HS-27A (cell line): ENCODE measurements around the gene FAM161A.
"Not testable (repeated sequence)": the region's sequence is repeated elsewhere in the genome, so short reads cannot be mapped to it uniquely, and the experiment has no call there.

Source experiments
- DNase-seq: peaks from one replicate; pipeline ENCODE4 v3.0.0-alpha.2; 2012; ENCODE audit warnings: low read depth, missing footprints

Gene FAM161A

DNA sequence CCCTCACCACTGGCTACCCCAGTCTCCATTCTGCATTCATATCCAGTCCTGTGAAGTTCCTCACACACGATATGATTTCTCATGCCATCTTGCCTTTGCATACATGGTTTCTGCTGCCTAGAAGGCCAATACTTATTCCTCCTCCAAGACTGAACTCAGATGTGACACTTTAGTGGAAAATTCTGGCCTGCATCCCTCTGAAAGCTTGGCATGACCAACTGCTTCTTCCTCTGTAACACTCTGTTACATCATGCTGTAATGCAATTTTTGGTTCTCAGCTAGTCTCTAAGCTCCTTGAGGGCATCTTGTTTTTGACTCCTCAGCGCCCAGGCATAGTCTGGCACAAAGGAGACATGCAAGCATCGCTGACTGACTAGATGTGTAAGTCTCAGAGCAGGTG lies 12.6 kb downstream of the FAM161A start:
- no peak for DNase-seq

DNA sequence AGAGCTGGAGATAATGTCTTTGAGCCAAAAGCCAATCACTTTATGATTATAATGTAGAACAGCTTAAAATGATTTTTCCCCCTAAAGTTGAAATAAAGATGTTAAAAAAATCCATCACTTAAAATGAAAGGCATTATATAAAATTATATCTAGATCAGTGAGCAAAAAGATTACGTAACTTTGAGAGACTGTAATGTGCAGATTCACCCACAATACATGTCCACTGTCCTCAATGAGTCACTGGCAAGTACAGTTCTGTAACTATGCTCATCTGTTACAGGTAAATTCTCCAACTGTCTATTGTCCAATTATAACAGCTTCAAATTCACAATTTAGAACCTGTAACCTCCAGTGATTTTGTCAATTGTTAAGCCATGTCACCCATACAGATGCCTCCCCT lies 19.0 kb downstream of the FAM161A start:
- no peak for DNase-seq

DNA sequence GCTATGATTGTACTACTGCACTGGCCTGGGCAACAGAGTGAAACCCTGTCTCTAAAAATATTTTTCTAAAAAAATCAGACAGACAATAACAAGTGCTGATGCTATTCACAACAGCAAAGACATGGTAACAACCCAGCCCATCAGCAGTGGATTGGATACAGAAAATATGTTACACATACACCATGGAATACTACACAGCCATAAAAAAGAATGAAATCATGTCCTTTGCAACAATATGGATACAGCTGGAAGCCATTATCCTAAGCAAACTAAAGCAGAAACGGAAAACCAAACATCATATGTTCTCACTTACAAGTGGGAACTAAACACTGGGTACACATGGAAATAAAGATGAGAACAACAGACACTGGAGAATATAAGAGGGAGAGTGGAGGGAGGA lies 19.9 kb downstream of the FAM161A start:
- no peak for DNase-seq

DNA sequence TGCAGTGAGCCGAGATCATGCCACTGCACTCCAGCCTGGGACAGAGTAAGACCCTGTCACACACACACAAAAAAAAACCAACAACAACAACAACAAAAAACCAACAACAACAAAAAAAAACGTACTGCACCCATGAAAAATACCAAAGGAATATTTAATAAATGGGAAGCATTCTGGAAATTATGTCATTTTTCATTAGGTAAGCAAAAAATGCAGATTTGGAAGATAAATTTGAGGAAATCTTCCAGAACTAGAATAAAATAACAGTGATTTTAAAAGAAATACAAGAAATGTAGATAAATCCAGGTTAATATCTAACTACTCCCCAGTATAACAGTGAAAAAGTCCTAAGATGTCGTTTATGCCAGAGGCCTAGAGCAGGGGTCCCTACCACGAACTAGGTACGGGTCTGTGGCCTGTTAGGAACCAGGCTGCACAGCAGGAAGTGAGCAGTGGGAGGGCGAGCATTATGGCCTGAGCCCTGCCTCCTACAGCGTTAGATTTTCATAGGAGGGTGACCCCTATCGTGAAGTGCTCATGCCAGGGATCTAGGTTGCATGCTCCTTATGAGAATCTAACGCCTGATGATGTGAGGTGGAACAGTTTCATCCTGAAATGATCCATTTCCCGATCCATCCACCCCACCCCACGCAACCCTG lies 21.5 kb downstream of the FAM161A start:
- no peak for DNase-seq

DNA sequence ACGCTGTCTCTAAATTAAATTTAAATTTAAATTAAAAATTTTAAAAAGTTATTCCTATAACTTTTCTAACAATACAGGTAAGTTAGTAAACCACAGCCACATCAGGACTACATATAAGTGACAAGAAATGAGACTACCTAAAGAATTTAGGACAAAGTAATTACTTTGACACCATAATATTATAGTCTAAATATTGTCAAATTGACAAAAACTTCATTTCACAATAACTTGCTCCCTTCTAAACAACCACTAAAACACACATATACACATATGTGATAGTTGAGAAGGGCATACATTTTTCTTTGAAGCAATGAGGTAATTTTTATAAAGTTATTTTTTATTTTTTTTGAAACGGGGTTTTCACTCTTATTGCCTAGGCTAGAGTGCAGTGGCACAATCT lies 31.6 kb downstream of the FAM161A start:
- no peak for DNase-seq

DNA sequence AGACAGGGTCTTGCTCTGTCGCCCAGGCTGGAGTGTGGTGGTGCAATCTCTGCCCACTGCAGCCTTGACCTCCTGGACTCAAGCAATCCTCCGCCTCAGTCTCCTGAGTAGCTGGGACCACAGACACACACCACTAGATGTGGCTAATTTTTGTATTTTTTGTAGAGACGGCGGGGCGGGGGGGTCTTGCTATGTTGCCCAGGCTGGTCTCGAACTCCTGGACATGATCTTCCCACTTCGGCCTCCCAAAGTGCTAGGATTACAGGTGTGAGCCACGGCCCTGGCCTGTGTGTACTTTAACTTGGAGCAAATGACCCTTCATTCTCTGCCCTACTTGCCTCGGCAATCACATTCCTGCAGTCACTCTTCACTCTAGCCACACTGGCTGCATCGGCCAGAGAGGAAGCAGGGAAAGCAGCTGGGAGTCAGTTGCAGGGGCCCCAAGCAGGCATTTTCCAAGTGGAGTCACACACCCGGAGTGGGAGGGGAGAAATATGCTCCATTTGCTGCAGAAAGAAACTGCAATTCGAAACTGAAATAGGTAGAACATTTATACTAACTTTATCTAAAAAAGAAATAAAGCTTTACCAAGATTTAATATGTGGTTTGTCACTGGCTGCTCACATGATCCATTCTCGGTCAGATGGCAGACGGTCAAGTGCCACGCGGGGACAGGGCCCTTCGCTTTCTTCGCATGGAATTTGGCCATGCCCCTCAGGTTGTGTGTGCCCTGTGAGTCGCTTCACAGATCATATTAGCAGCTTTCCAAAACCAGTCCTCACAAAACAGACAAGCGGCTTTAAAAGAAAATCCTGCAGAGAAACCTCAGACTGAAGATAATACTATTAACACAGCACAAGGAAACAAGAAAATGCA lies 37.1 kb downstream of the FAM161A start:
- DNase-seq, result no peak

DNA sequence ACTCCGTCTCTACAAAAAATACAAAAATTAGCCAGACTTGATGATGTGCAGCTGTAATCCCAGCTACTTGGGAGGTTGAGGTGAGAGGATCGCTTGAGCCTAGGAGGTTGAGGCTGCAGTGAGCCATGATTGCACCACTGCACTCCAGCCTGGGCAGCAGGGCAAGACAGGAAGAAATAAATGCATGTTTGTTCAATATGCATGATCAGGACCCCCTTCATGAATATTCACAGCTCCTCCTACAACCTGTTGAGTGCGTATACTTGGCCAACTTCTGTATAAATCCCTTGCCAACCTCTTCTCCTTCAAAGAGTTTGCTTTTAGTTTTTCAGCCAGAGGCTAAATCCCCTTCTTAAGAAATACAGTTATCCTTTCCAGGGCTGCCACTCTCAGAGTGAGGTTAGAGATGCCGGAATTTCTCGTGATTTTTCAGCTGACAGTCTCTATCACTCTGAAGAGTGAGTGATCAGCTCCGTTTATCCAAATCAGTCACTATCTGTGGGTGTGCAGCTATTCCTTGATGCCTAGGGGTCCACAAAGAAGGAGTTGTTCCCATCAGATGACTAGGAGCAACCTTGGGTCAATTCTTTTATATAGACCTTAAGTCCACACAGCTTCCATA lies 39.2 kb downstream of the FAM161A start:
- DNase-seq, result no peak

DNA sequence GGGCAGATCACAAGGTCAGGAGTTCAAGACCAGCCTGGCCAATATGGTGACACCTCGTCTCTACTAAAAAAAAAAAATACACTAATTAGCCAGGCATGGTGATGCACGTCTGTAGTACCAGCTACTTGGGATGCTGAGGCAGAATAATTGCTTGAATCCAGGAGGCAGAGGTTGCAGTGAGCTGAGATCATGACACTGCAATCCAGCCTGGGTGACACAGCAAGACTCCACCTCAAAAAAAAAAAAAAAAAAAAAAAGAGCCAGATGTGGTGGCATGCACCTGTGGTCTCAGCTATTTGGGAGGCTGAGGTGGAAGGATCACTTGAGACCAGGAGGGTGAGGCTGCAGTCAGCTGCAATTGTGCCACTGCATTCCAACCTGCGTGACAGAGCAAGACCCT lies 40.5 kb downstream of the FAM161A start:
- DNase-seq, result not testable (repeated sequence)

DNA sequence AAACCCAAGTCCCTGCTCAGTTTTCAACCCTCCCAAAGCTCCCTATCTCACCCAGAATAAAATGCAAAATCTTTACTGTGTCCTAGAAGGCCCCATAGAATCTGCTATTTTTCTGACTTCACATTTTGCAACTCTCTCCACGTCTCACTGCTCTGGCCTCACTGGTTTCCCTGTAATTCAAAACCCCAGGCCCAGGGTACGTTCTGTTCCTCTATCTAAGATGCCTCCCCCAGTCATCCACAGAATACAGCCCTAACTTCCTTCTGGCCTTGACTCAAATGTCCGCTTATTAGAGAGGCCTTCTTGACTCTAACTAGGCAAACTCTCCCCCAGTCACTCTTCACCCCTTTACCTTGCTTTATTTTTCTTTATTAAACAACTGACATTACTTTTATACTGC lies 42.0 kb downstream of the FAM161A start:
- DNase-seq, result no peak

DNA sequence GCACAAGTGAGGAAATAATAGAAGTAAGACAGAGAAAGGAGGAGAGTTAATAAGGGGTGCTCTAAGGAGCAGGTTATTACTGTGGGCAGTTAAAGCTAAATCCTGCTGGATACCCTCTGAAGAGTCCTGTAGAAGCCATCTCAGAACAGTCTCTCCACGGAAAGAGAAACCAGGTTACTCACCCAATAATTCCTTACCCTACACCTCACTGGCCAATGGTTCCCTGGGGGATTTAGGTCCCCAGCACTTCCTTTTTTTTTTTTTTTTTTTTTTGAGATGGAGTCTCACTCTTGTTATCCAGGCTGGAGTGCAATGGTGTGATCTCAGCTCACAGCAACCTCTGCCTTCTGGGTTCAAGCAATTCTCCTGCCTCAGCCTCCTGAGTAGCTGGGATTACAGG lies 43.7 kb downstream of the FAM161A start:
- not testable (repeated sequence) for DNase-seq

DNA sequence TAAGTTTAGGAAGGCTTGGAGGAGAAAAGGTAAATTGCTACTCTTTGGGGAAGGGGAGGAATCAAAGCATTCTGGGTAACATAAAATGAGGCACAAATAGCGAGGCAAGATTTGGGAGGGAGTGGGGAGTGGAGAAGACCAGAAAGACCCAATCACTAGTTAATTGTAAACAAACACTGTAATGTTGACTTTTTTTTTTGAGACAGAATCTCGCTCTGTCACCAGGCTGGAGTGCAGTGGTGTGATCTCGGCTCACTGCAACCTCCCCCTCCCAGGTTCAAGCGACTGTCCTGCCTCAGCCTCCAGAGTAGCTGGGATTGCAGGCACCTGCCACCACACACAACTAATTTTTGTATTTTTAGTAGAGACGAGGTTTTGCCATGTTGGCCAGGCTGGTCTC lies 45.2 kb downstream of the FAM161A start:
- DNase-seq, result not testable (repeated sequence)

DNA sequence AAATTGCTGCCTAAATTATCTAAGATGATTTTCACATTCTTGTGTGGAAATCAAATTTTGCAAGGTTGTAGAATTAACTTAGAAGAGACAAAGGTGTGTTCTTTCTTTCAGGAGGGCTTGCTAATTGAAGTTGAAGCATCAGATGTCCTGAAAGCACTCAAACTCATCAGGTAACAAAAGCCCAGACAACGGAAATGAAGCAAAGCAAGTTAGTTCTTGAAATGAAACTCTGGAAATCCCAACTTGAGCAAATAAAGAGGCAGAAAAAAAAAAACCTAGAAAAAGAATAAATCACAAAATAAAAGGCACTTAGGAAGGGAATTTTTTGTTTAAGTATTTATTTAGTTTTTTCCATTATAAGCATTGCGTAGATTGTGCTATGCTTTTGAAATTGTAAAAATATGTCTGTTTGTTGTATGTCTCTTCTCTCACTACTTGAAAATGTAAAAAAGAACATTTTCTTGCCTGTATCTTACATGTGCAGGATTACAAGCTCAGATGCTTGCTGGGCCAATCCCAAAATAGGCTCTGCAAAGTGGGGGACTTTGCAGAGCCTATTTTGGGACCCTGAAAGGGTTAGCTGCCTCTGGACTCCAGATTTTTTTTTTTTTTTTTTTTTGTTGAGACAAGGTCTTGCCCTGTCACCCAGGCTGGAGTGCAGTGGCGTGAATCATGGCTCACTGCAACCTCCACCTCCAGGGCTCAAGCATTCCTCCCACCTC lies 46.7 kb downstream of the FAM161A start:
- DNase-seq, result no peak

DNA sequence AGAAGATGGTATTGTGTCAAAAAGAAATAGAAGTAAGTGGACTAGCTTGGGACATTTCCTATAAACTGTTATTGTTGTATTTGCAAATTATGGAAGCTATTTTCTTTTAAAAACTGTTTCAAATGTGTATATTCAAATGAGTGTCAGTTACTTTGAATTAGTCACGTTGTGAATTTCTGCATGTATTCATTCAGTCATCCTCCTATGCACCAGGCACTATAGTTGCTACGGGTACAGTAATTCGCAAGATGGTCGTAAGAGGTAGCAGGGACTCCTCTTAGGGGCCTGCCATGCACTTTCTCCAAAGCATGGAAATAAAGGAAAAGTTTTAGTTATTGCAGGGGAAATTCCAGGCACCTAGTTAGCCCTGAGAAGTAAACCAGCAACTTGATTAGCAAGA lies 51.3 kb downstream of the FAM161A start:
- DNase-seq, result no peak

DNA sequence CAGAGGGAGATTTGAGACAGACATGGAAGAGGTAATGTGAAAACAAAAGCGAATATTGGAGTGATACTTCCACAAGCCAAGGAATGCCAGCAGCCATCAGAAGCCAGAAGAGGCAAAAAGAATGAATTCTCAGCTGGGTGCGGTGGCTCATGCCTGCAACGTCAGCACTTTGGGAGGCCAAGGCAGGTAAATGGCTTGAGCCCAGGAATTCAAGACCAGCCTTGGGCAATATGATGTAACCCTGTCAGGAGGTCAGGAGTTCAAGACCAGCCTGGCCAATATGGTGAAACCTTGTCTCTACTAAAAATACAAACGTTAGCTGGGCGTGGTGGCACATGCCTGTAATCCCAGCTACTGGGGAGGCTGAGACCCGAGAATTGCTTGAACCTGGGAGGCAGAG lies 54.8 kb downstream of the FAM161A start:
- DNase-seq, result no peak

DNA sequence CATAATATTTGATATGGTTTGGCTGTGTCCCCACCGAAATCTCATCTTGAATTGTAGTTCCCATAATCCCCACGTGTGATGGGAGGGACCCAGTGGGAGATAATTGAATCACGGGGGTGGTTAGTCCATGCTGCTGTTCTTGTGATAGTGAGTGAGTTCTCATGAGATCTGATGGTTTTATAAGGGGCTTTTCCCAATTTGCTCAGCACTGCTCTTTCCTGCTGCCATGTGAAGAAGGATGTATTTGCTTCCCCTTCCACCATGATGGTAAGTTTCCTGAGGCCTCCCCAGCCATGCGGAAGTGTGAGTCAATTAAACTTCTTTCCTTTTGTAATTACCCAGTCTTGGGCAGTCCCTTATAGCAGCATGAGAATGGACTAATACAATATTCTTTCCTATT lies 56.4 kb downstream of the FAM161A start:
- DNase-seq, result not testable (repeated sequence)

DNA sequence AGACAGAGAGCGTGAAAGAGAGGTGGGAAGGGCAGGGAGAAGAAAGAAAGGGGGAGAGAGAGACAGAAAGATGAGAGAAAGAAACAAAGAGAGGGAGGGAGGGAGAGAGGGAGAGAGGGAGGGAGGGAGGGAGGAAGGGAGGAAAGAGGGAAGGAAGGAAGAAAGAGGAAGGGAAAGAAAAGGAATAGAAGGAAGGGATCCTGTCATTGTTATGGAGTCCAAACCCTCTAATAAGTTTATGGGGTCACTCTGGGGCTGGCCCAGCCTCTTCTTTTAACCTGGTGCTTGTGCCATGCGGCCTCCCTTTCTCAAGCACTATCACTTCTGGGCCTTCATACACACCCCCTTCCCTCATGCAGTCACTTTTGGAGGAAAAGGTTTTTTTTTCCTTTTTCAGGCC lies 58.5 kb downstream of the FAM161A start:
- no peak for DNase-seq

DNA sequence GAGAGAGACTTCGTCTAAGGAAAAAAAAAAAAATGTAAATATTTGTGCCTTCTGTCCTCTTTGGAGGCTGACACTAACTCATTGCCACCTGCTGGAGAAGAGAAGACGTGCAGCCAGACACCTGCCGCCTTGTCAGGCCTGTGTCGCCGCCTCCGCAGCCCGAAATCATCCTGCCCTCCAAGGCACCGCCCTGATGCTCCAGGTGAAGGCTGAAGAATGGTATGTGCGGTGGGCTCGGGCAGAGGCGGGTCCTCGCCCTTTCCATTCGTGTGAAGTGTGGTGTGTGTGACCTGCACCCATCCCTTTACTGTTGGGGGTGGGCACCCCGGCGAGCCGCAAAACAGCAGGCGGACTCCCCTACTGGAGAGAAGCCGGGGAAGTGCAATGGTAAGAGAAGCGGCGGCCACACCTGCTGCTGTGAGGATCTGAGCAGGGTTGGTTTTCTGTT lies 60.4 kb downstream of the FAM161A start:
- no peak for DNase-seq

DNA sequence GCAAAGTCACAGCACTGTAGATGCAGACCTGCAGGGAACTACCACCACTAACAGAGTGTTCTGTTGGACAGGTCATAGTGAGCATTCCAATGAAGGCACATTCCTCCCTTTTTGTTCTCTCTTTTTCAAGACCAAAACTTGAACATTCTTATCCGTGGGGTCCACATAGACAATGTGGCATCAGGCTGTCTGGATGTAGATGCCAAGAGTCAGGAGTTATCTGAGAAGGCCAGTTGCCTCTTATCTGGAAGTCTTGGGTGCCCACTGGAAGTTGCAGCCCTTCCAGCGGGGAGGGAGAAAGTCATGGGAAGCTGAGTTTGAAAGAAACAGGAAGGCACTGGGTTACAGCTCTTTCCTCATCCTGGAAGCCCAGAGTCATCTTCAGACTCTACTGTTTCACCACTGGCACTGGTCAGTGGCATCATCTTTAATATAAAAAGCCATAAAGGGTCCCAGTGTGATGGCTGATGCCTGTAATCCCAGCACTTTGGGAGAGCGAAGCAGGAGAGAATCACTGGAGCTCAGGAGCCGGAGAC lies 61.4 kb downstream of the FAM161A start:
- no peak for DNase-seq

DNA sequence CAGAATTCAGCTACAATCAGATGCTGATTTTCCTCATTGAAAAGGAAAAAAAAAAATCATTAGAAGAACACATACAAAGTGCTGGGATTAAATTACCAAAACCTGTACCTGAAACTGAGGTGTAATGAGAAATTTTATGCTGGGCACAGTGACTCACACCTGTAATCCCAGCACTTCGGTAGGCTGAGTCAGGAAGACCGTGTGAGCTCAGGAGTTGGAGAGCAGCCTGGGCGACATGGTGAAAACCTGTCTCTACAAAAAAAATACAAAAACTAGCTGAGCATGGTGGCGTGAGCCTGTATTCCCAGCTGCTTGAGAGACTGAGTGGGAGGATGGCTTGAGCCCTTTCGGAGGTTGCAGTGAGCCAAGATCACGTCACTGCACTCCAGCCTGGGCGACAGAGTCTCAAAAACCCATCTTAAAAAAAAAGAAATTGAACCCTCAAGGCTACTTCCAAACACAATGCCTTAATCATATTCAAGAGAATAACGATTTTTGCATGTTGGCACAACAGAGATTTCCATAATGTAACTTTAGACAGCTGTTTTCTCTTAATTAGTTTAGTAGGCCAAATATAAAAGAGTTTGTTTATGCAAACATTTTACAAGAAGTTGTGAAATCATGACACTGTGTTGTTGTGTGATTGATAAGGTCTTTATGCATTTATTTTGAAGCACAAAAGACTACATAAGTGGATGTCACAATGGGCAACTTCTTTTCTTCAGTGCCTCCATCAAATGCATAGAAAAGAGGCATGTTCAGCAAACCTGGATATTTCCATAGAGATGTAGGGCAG lies 63.9 kb downstream of the FAM161A start:
- DNase-seq, result no peak

DNA sequence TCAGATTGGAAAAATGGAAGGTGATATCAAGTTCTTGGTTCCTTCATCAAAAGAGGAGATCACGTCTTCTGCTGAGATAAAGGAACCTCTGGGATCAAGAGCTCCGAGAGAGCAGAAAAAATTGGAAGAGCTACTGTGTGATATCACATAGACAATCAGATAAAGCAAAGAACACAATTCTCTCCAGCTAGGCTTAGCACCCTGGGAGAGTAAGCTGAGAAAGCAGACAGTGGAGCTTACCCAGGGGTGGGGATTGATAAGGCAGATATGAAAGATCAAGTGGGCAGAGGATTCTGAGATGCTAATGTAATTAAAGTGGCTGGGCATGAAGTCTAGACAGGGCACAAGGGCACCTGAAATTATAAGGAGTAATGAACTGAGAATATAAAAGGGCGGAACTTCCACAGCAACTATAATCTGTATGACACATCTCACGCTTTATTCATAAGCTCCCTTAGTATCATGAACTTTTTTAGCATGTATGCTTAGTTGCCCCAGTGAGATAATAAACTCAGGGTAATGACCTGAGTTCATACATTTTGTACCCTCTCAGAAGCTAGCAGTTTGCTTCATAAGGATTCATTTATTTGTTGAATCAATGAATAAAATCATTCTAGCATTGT lies 65.8 kb downstream of the FAM161A start:
- no peak for DNase-seq

DNA sequence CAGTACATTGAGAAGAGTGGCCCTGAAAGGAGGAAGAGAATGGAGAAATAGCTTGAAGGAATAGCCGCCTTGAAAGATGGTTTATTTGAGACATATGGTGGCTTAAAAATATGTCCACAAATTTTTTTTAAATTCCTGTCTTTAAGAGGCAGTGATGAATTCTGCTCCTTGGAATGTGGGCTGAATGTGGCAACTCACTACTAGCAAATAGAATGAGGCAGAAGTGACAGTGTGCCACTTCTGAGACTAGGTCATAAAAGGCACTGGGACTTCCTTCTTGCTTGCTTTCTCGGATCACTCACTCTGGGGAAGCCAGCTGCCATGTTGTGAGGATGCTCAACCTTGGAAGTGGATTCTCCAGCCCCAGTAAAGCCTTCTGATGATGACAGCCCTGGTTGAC lies 67.0 kb downstream of the FAM161A start:
- DNase-seq, result no peak
